Pancreas (tissue), 10 donors: Measurements from ENCODE around the gene C10orf88. TPM values are rescaled to one million over a fixed set of nuclear protein-coding genes. Genes with fewer than 3 reads are reported as not detected.

Experiments used
- ATAC-seq, 4 donors: fragments of 200-7000 bp; cut with Tn5 transposase; one replicate each; pipeline versions ENCODE4 v1.8.0 to v1.9.1; 2020; ENCODE audit warnings: mild to moderate bottlenecking in 4 of 4, moderate library complexity in 4 of 4
- DNase-seq, 6 donors: peaks; one replicate each; pipeline ENCODE4 v3.0.0-alpha.2; 2020
- FAIRE-seq: peaks from 2 replicates; lab custom pipeline; 2012; peaks lifted over from hg19 to GRCh38; lab: Jason Lieb, UNC
- H3K27ac ChIP-seq, 4 donors: fragments of 200-600 bp; sonication (generic); 1 replicate in 3 of 4; 2 replicates in 1 of 4; pipeline versions ENCODE4 v1.5.0 to v1.8.0; 2020
- H3K27me3 ChIP-seq, 4 donors: fragments of 200-600 bp; one replicate each; pipeline ENCODE4 v1.8.0; 2021
- H3K36me3 ChIP-seq, 3 donors: fragments of 200-600 bp; sonication (generic) in 1 of 3; one replicate each; pipeline versions ENCODE4 v1.5.0 to v1.8.0; 2020 to 2021
- H3K4me1 ChIP-seq, 3 donors: fragments of 200-600 bp; one replicate each; pipeline ENCODE4 v1.8.0; 2021
- H3K4me3 ChIP-seq, 4 donors: fragments of 200-600 bp; sonication (generic) in 2 of 4; one replicate each; pipeline versions ENCODE4 v1.5.0 to v1.8.0; 2020 to 2021
- H3K9me3 ChIP-seq, 4 donors: fragments of 200-600 bp; one replicate each; pipeline ENCODE4 v1.8.0; 2021
- WGBS, 2 donors: extraction: QIAGEN DNeasy Blood & Tissue Kit; methylation state at CpG; one replicate each; pipeline ENCODE4 v1.1.7; 2013; 5-methylcytosine and 5-hydroxymethylcytosine counted together
- intact Hi-C, 3 donors: fragments of 100-400 bp; cut with DNase I; formaldehyde crosslinking; loops; one replicate each; pipeline versions ENCODE4 v1.11.1 to v1.14.2; 2022
- polyA plus RNA-seq, 2 donors: library from polyadenylated mRNA; stranded (reverse); fragments of 200-250 nt; gene quantifications; one replicate each; pipeline ENCODE4 v1.2.3, GENCODE V29; 2013
- total RNA-seq, 6 donors: library from RNA; stranded (reverse); fragmentation: NEBNext Ultra II Directional in 4 of 6; extraction: Animal tissue kit (Norgen Biotek cat#: 25700) in 4 of 6; gene quantifications; one replicate each; pipeline versions ENCODE4 v1.2.1 to v1.2.4, GENCODE V29; 2021 to 2023
- TF ChIP-seq, protein P1 (sequence below), 4 donors: fragments of 200-600 bp; sonication (generic) in 3 of 4; IDR thresholded peaks; one replicate each; pipeline versions ENCODE4 v1.5.0 to v1.8.0; 2021; ENCODE audit warnings: antibody characterized with exemption in 4 of 4
- donor health status: healthy with polysubstance abuse.
- donor health status: DM: no; HTN: no; CAD: no; lungs with moderate emphysema.
- donor health status: DM: no; HTN: no; CAD: no.
- donor health status: control.
- donor health status: control.
- donor health status: Bipolar disorder and iron deficiency.
- donor health status: DM: yes; HTN: yes; CAD: no.
- donor health status: DM: no; HTN: no; CAD: no.
- donor health status: DM: no; HTN: no; CAD: no.
- donor health status: DM: yes; HTN: yes; CAD: no.

Gene C10orf88
- total and polyA plus RNA-seq, 8 donors, result 2.2 to 5.6 (median 3.4) TPM

- intact Hi-C loops, result no loop called here
- 68 to 76% methylated on average over 5 of the region's 5 CpGs for WGBS, 2 donors
- H3K36me3 ChIP-seq, result peaks cover 0 to 21% (median 7%) of the 10 kb centered on the region in 3 donors
- H3K9me3 ChIP-seq, result no peaks in the 10 kb centered on the region
- DNase-seq, result no peak
- ATAC-seq, result no peak
- H3K27me3 ChIP-seq, result no peaks in the 10 kb centered on the region
- H3K27ac ChIP-seq, result no peak overlapping the region
- FAIRE-seq, result no peak
- H3K4me3 ChIP-seq, result no peak overlapping the region
- TF ChIP-seq, protein P1, sequence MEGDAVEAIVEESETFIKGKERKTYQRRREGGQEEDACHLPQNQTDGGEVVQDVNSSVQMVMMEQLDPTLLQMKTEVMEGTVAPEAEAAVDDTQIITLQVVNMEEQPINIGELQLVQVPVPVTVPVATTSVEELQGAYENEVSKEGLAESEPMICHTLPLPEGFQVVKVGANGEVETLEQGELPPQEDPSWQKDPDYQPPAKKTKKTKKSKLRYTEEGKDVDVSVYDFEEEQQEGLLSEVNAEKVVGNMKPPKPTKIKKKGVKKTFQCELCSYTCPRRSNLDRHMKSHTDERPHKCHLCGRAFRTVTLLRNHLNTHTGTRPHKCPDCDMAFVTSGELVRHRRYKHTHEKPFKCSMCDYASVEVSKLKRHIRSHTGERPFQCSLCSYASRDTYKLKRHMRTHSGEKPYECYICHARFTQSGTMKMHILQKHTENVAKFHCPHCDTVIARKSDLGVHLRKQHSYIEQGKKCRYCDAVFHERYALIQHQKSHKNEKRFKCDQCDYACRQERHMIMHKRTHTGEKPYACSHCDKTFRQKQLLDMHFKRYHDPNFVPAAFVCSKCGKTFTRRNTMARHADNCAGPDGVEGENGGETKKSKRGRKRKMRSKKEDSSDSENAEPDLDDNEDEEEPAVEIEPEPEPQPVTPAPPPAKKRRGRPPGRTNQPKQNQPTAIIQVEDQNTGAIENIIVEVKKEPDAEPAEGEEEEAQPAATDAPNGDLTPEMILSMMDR (IDR thresholded peaks at IDR 0.05), result no peak
- H3K4me1 ChIP-seq, result no peaks in the 10 kb centered on the region
Observed at GRCh38 chr10:122990278-122990677, 36.3 kb upstream of the C10orf88 start.

GRCh38 chr10:122988501-122988900 lies 34.5 kb upstream of the C10orf88 start:
- no peak for DNase-seq
- intact Hi-C loops, result no loop called here
- Histone ChIP-seq H3K9me3 (no peaks in the 10 kb centered on the region), H3K4me1 (no peaks in the 10 kb centered on the region), H3K4me3 (no peak overlapping the region), H3K36me3 (peaks cover 0 to 7% (median 6%) of the 10 kb centered on the region in 3 donors), H3K27ac (no peak overlapping the region), H3K27me3 (no peaks in the 10 kb centered on the region)
- TF ChIP-seq, protein P1 (IDR thresholded peaks at IDR 0.05), result no peak
- no peak for FAIRE-seq
- 82 to 83% methylated on average over 2 of the region's 2 CpGs for WGBS, 2 donors
- ATAC-seq, result no peak

- DNase-seq (no peak), FAIRE-seq (no peak), ATAC-seq (no peak)
- Histone ChIP-seq H3K36me3 (no peaks in the 10 kb centered on the region), H3K4me1 (no peaks in the 10 kb centered on the region), H3K9me3 (no peaks in the 10 kb centered on the region), H3K4me3 (no peak overlapping the region), H3K27ac (no peak overlapping the region), H3K27me3 (no peaks in the 10 kb centered on the region)
- whole genome bisulfite sequencing, 2 donors, result 71 to 88% methylated on average over 6 of the region's 6 CpGs
- TF ChIP-seq, protein P1 (IDR thresholded peaks at IDR 0.05), result no peak
- intact Hi-C loops, result no loop called here
Observed at GRCh38 chr10:122986335-122986734, 32.3 kb upstream of the C10orf88 start.

DNA sequence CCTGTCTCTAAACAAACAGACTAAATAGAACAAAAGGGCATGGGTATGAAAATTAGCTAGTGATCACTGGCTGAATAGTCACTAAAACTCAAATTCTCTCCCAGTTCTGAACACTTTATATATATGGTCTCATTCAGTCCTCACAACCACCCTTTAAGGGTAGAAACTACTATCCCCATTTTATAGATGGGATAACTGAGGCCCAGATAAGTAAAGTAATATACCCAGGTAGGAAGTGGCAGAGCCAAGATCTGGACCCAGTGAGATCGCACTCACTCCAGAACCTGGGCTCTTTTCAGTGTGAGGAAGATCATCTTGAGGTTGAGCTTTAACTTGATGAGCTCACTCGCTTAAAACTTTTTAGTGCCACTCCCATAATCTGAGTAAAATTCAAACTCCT lies 30.7 kb upstream of the C10orf88 start:
- intact Hi-C loops, result no loop called here
- TF ChIP-seq, protein P1 (IDR thresholded peaks at IDR 0.05), result no peak
- Histone ChIP-seq H3K36me3 (no peaks in the 10 kb centered on the region), H3K27ac (no peak overlapping the region), H3K9me3 (no peaks in the 10 kb centered on the region), H3K27me3 (no peaks in the 10 kb centered on the region), H3K4me1 (peaks cover 0 to 4% (median 0%) of the 10 kb centered on the region in 3 donors), H3K4me3 (no peak overlapping the region)
- DNase-seq (no peak), FAIRE-seq (no peak), ATAC-seq (no peak)
- WGBS, 2 donors, result 98 to 100% methylated on average over 2 of the region's 2 CpGs

GRCh38 chr10:122983898-122984297 lies 29.9 kb upstream of the C10orf88 start:
- peaks cover 0 to 4% (median 0%) of the 10 kb centered on the region in 3 donors for H3K4me1 ChIP-seq
- ATAC-seq, result no peak
- H3K27me3 ChIP-seq, result no peaks in the 10 kb centered on the region
- no peaks in the 10 kb centered on the region for H3K9me3 ChIP-seq
- no peak overlapping the region for H3K27ac ChIP-seq
- H3K36me3 ChIP-seq, result no peaks in the 10 kb centered on the region
- intact Hi-C loops, result no loop called here
- TF ChIP-seq, protein P1 (IDR thresholded peaks at IDR 0.05), result no peak
- 92% methylated on average over 6 of the region's 6 CpGs for WGBS, 2 donors
- no peak for FAIRE-seq
- DNase-seq, result no peak
- H3K4me3 ChIP-seq, result no peak overlapping the region
